Vagina (tissue), 2 donors: Measurements from ENCODE around the gene SLCO2A1. TPM values are rescaled to one million over a fixed set of nuclear protein-coding genes. Genes with fewer than 3 reads are reported as not detected.
A peak's percentile ranks its signal among the peaks of the same experiment; 100 is the strongest.

Experiments
- DNase-seq, 2 donors: peaks; one replicate each; pipeline ENCODE4 v3.0.0-alpha.2; 2017; ENCODE audit errors: extremely low spot score in 2 of 2
- H3K27ac ChIP-seq: fragments of 200-600 bp; sonication (generic); one replicate; pipeline ENCODE4 v1.5.1; 2019
- H3K27me3 ChIP-seq: fragments of 200-600 bp; sonication (generic); one replicate; pipeline ENCODE4 v1.5.1; 2019
- H3K36me3 ChIP-seq, 2 donors: fragments of 200-600 bp; sonication (generic); one replicate each; pipeline ENCODE4 v1.5.1; 2017 to 2019
- H3K4me1 ChIP-seq: fragments of 200-600 bp; sonication (generic); one replicate; pipeline ENCODE4 v1.5.1; 2019
- H3K4me3 ChIP-seq, 2 donors: fragments of 200-600 bp; sonication (generic); 1 replicate in 1 of 2; 2 replicates in 1 of 2; pipeline ENCODE4 v1.5.1; 2016 to 2019
- H3K9me3 ChIP-seq: fragments of 200-600 bp; sonication (generic); one replicate; pipeline ENCODE4 v1.5.1; 2019
- POLR2A ChIP-seq, 2 donors: fragments of 450-650 bp; IDR thresholded peaks; one replicate each; pipeline ENCODE4 v1.6.1; 2017; ENCODE audit warnings: antibody characterized with exemption in 2 of 2, mild to moderate bottlenecking in 2 of 2, moderate library complexity in 2 of 2
- POLR2AphosphoS5 ChIP-seq, 2 donors: sonication (generic); formaldehyde crosslinking; IDR thresholded peaks; one replicate each; pipeline ENCODE4 v1.9.0; 2017; ENCODE audit warnings: antibody characterized with exemption in 2 of 2, mild to moderate bottlenecking in 2 of 2, low read depth in 1 of 2; ENCODE audit not compliant: insufficient read depth in 1 of 2
- intact Hi-C: fragments of 100-400 bp; cut with DNase I; formaldehyde crosslinking; loops from one replicate; pipeline ENCODE4 v1.15.1; 2023
- total RNA-seq: library from RNA; depleted of rRNA; stranded (reverse); fragments of >200 nt; gene quantifications from one replicate; pipeline ENCODE4 v1.2.3, GENCODE V29; 2016
- TF ChIP-seq, protein P1 (sequence below), 3 experiments: fragments of 450-650 bp in 2 of 3; fragments of 200-600 bp in 1 of 3; sonication (generic) in 1 of 3; IDR thresholded peaks; one replicate each; pipeline ENCODE4 v1.5.1; 2017 to 2019; ENCODE audit warnings: antibody characterized with exemption in 3 of 3, mild to moderate bottlenecking in 2 of 3, moderate library complexity in 2 of 3

The SLCO2A1 gene
- total RNA-seq, 1 donor from 2014 or later = 40.3 TPM

DNA sequence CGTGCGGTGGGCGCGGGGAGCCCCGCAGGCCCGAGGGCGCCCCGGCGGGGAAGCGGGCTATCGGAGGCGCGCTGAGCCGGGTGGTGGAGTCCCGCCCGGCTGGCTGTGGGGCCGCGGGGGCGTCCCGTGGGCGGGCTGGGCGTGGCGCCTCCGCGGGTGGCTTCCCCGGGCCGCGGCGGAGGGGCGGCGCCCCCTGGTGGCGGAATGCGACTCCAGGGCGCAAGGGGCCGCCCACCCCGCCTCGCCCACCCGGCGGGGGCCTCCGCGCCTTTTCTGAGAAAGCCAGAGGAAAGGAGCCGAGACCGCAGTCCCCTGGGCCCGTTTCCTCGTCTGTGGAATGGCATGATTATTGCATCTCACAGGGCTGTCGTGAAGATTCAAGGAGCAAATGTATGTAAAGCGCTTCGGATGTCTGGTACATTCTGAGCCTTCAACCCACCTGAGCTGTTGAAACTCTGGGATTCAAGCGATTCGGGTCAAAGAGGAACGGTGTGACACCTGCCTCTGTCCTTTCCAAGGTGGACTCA, 102.1 kb downstream of the SLCO2A1 start:
- peak overlapping the region; percentile 43 for H3K27ac ChIP-seq
- no peaks in the 10 kb centered on the region for H3K36me3 ChIP-seq
- no peaks in the 10 kb centered on the region for H3K27me3 ChIP-seq
- H3K9me3 ChIP-seq = no peaks in the 10 kb centered on the region
- H3K4me1 ChIP-seq = peaks cover 10% of the 10 kb centered on the region
- TF ChIP-seq POLR2AphosphoS5 (IDR thresholded peaks at IDR 0.05; ENCODE audit: insufficient read depth in 1 of 2, low read depth in 1 of 2) = no peak
- TF ChIP-seq, protein P1, sequence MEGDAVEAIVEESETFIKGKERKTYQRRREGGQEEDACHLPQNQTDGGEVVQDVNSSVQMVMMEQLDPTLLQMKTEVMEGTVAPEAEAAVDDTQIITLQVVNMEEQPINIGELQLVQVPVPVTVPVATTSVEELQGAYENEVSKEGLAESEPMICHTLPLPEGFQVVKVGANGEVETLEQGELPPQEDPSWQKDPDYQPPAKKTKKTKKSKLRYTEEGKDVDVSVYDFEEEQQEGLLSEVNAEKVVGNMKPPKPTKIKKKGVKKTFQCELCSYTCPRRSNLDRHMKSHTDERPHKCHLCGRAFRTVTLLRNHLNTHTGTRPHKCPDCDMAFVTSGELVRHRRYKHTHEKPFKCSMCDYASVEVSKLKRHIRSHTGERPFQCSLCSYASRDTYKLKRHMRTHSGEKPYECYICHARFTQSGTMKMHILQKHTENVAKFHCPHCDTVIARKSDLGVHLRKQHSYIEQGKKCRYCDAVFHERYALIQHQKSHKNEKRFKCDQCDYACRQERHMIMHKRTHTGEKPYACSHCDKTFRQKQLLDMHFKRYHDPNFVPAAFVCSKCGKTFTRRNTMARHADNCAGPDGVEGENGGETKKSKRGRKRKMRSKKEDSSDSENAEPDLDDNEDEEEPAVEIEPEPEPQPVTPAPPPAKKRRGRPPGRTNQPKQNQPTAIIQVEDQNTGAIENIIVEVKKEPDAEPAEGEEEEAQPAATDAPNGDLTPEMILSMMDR (IDR thresholded peaks at IDR 0.05) = peak; percentile 43 to 81 (median 47)
- H3K4me3 ChIP-seq = peak overlapping the region; percentile 51 to 62
- DNase-seq = peak; percentile 84
- intact Hi-C loops = loop anchor here (10.0 kb wide), 1 partner anchor 103 kb away; no protein-coding TSS in a partner anchor

- H3K27me3 ChIP-seq = no peaks in the 10 kb centered on the region
- peak overlapping the region; percentile 51 to 62 for H3K4me3 ChIP-seq
- DNase-seq = peak; percentile 83 to 93
- intact Hi-C loops = loop anchor here (10.0 kb wide), 1 partner anchor 102 kb away; no protein-coding TSS in a partner anchor
- peaks cover 10% of the 10 kb centered on the region for H3K4me1 ChIP-seq
- H3K9me3 ChIP-seq = no peaks in the 10 kb centered on the region
- no peak for TF ChIP-seq POLR2A (IDR thresholded peaks at IDR 0.05)
- TF ChIP-seq, protein P1 (IDR thresholded peaks at IDR 0.05) = no peak
- TF ChIP-seq POLR2AphosphoS5 (IDR thresholded peaks at IDR 0.05; ENCODE audit: insufficient read depth in 1 of 2, low read depth in 1 of 2) = no peak
- H3K27ac ChIP-seq = peak overlapping the region; percentile 43
- H3K36me3 ChIP-seq = no peaks in the 10 kb centered on the region
Observed at GRCh38 chr3:133926736-133927539, 102.8 kb downstream of the SLCO2A1 start.

- no peaks in the 10 kb centered on the region for H3K36me3 ChIP-seq
- no peak overlapping the region for H3K4me3 ChIP-seq
- peaks cover 10% of the 10 kb centered on the region for H3K4me1 ChIP-seq
- DNase-seq = peak; percentile 79 to 84
- intact Hi-C loops = loop anchor here (10.0 kb wide), 1 partner anchor 101 kb away; no protein-coding TSS in a partner anchor
- TF ChIP-seq POLR2AphosphoS5 (IDR thresholded peaks at IDR 0.05; ENCODE audit: insufficient read depth in 1 of 2, low read depth in 1 of 2) = no peak
- no peak for TF ChIP-seq POLR2A (IDR thresholded peaks at IDR 0.05)
- TF ChIP-seq, protein P1 (IDR thresholded peaks at IDR 0.05) = no peak
- H3K9me3 ChIP-seq = no peaks in the 10 kb centered on the region
- no peaks in the 10 kb centered on the region for H3K27me3 ChIP-seq
- no peak overlapping the region for H3K27ac ChIP-seq
Observed at GRCh38 chr3:133925960-133926735, 103.6 kb downstream of the SLCO2A1 start.

DNA sequence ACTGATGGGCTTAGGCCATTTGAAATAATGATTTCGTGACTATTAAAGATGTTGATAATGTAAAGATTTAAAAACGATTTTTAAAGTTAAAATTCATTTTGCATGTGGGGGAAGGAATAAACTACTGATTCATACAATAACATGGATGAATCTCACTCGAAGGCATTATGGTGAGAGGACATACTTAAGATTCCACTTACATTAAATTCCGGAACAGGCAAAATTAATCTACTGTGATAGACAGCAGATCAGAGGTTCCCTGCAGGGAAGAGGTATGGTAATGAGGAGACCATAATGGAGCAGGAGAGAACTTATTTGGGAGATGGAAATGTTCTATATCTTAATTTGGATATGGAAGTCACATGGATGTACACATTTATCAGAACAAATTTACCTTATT, 105.7 kb downstream of the SLCO2A1 start:
- no peak overlapping the region for H3K4me3 ChIP-seq
- H3K27me3 ChIP-seq = no peaks in the 10 kb centered on the region
- TF ChIP-seq, protein P1 (IDR thresholded peaks at IDR 0.05) = no peak
- no peak for TF ChIP-seq POLR2A (IDR thresholded peaks at IDR 0.05)
- TF ChIP-seq POLR2AphosphoS5 (IDR thresholded peaks at IDR 0.05; ENCODE audit: insufficient read depth in 1 of 2, low read depth in 1 of 2) = no peak
- no peak overlapping the region for H3K27ac ChIP-seq
- intact Hi-C loops = loop anchor here (10.0 kb wide), 1 partner anchor 99 kb away; no protein-coding TSS in a partner anchor
- no peaks in the 10 kb centered on the region for H3K9me3 ChIP-seq
- H3K36me3 ChIP-seq = no peaks in the 10 kb centered on the region
- peaks cover 10% of the 10 kb centered on the region for H3K4me1 ChIP-seq
- DNase-seq = no peak
